Adrenal gland (tissue), 5 donors: ENCODE results near the gene CFAP91.

Experiments used
- CTCF ChIP-seq, 6 experiments: fragments of 450-650 bp in 4 of 6; fragments of 200-600 bp in 2 of 6; sonication (generic) in 1 of 6; IDR thresholded peaks; 1 replicate in 5 of 6; 2 replicates in 1 of 6; pipeline versions ENCODE4 v1.5.1 to v1.8.0; 2016 to 2021; ENCODE audit warnings: antibody characterized with exemption in 6 of 6, mild to moderate bottlenecking in 2 of 6, moderate library complexity in 1 of 6
- POLR2A ChIP-seq, 2 donors: fragments of 450-650 bp; IDR thresholded peaks; one replicate each; pipeline ENCODE4 v1.6.1; 2017; ENCODE audit warnings: antibody characterized with exemption in 2 of 2, mild to moderate bottlenecking in 2 of 2, moderate library complexity in 1 of 2
- donor health status: DM: no; HTN: no; CAD: no.

- TF ChIP-seq CTCF (IDR thresholded peaks at IDR 0.05) (no peak), POLR2A (IDR thresholded peaks at IDR 0.05) (no peak)
Measured at GRCh38 chr3:119664850-119665379, 37.9 kb upstream of the CFAP91 start.
